Body of pancreas (tissue), 4 donors: ENCODE data around the gene HDAC7.

Experiments
- POLR2A ChIP-seq, 3 donors: fragments of 450-650 bp; IDR thresholded peaks; one replicate each; pipeline ENCODE4 v1.6.1; 2016; ENCODE audit warnings: antibody characterized with exemption in 3 of 3, mild to moderate bottlenecking in 2 of 3
- TF ChIP-seq, protein P1 (sequence below), 7 experiments: fragments of 450-650 bp in 4 of 7; fragments of 200-600 bp in 3 of 7; sonication (generic) in 3 of 7; IDR thresholded peaks; one replicate each; pipeline ENCODE4 v1.5.1; 2016 to 2019; ENCODE audit warnings: antibody characterized with exemption in 7 of 7

DNA sequence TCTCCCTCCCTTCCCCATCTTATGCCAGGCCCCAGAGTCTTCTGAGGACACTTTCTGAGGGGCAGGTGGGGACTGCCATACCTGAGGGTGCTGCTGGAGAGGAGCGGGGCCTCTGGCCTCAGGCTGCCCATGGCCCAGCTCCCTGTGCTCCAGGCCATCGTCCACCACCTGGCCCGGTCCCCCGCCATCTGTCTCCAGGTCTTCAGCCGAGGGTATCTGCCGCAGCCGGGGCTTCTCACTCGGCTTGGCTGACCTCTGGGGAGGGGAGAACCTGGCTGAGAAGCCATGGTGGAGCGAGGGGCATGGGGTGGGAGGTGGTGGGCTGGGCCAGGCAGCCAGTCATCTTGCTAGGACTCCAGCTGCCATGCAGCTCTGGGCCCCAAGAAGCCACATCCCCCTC is 25.0 kb downstream of the HDAC7 start:
- TF ChIP-seq, protein P1, sequence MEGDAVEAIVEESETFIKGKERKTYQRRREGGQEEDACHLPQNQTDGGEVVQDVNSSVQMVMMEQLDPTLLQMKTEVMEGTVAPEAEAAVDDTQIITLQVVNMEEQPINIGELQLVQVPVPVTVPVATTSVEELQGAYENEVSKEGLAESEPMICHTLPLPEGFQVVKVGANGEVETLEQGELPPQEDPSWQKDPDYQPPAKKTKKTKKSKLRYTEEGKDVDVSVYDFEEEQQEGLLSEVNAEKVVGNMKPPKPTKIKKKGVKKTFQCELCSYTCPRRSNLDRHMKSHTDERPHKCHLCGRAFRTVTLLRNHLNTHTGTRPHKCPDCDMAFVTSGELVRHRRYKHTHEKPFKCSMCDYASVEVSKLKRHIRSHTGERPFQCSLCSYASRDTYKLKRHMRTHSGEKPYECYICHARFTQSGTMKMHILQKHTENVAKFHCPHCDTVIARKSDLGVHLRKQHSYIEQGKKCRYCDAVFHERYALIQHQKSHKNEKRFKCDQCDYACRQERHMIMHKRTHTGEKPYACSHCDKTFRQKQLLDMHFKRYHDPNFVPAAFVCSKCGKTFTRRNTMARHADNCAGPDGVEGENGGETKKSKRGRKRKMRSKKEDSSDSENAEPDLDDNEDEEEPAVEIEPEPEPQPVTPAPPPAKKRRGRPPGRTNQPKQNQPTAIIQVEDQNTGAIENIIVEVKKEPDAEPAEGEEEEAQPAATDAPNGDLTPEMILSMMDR (IDR thresholded peaks at IDR 0.05) = no peak
- no peak for TF ChIP-seq POLR2A (IDR thresholded peaks at IDR 0.05)
